Erythroblast (primary cell): ENCODE measurements around the gene PLA2G12B.

Experiments
- GATA1 ChIP-seq: IDR thresholded peaks from 2 replicates; pipeline ENCODE4 v1.6.1; 2011; ENCODE audit warnings: low read depth, mild to moderate bottlenecking, control low read depth, low read length, moderate library complexity
- POLR2A ChIP-seq: IDR thresholded peaks from 2 replicates; pipeline ENCODE4 v1.6.1; 2011; ENCODE audit warnings: mild to moderate bottlenecking, low read length

GRCh38 chr10:72943498-72944234 lies 10.9 kb downstream of the PLA2G12B start:
- no peak for TF ChIP-seq POLR2A
- no peak for TF ChIP-seq GATA1
